A549 (cell line): Measurements from ENCODE around the gene CHMP6. TPM values are rescaled to one million over a fixed set of nuclear protein-coding genes. Genes with fewer than 3 reads are reported as not detected.

Experiments
- ATAC-seq, 2 experiments: fragments of 200-7000 bp in 1 of 2; fragments of >200 bp in 1 of 2; cut with Nextera tagmentation in 1 of 2; cut with Tn5 transposase in 1 of 2; 3 replicates each; pipeline versions ENCODE4 v1.8.0 to v1.9.1; 2018 to 2020; ENCODE audit warnings: mild to moderate bottlenecking in 1 of 2, moderate library complexity in 1 of 2
- CTCF ChIA-PET: fragments of 300-600 bp; sonication (Branson Sonifier 250); formaldehyde crosslinking; extraction: SDS; loops from one replicate; lab custom pipeline; 2021; ENCODE audit warnings: antibody characterized with exemption, inconsistent platforms; lab: Yijun Ruan, JAX
- POLR2A ChIA-PET: fragments of 350-600 bp; formaldehyde crosslinking; extraction: SDS; loops from one replicate; lab custom pipeline; 2021; ENCODE audit warnings: antibody characterized with exemption, inconsistent platforms; lab: Yijun Ruan, JAX
- DNase-seq, 2 experiments: peaks; one replicate each; pipeline versions ENCODE4 v3.0.0 to v3.0.0-alpha.2; 2011 to 2016; ENCODE audit warnings: low read depth in 1 of 2, low spot score in 1 of 2
- FAIRE-seq: peaks from 2 replicates; lab custom pipeline; 2011; peaks lifted over from hg19 to GRCh38; lab: Jason Lieb, UNC
- H3K27ac ChIP-seq, 2 experiments: fragments of >200 bp; sonication (Bioruptor Twin); formaldehyde crosslinking; 3 replicates each; pipeline ENCODE4 v1.5.1; 2016 to 2017
- H3K4me1 ChIP-seq: fragments of >200 bp; sonication (Bioruptor Twin); formaldehyde crosslinking; 3 replicates; pipeline ENCODE4 v1.6.1; 2016
- H3K4me2 ChIP-seq: fragments of >200 bp; sonication (Bioruptor Twin); formaldehyde crosslinking; 3 replicates; pipeline ENCODE4 v1.6.1; 2016
- H3K4me3 ChIP-seq: fragments of >200 bp; sonication (Bioruptor Twin); formaldehyde crosslinking; 3 replicates; pipeline ENCODE4 v1.5.1; 2016
- H3K9me3 ChIP-seq: fragments of >200 bp; sonication (Bioruptor Twin); formaldehyde crosslinking; 3 replicates; pipeline ENCODE4 v1.6.1; 2016
- CBX2 ChIP-seq: fragments of 200-600 bp; sonication (generic); IDR thresholded peaks from 2 replicates; pipeline ENCODE4 v1.6.1; 2016; ENCODE audit warnings: low read depth, mild to moderate bottlenecking, borderline replicate concordance
- CTCF ChIP-seq: fragments of >200 bp; sonication (Bioruptor Twin); formaldehyde crosslinking; IDR thresholded peaks from 3 replicates; pipeline ENCODE4 v1.5.1; 2016
- EHMT2 ChIP-seq: fragments of 200-600 bp; sonication (generic); IDR thresholded peaks from 2 replicates; pipeline ENCODE4 v1.6.1; 2016; ENCODE audit warnings: antibody characterized with exemption, low read depth, mild to moderate bottlenecking, moderate library complexity
- GATA3 ChIP-seq: IDR thresholded peaks from 2 replicates; pipeline ENCODE4 v1.6.1; 2012; ENCODE audit warnings: borderline replicate concordance
- HMGXB4 ChIP-seq: fragments of 250-450 bp; sonication (Bioruptor Pico); IDR thresholded peaks from 2 replicates; pipeline ENCODE4 v1.5.0; 2021; ENCODE audit warnings: mild to moderate bottlenecking, moderate library complexity, borderline replicate concordance
- HOXB5 ChIP-seq: fragments of 250-450 bp; sonication (Bioruptor Pico); IDR thresholded peaks from 2 replicates; pipeline ENCODE4 v1.5.0; 2020; ENCODE audit warnings: mild to moderate bottlenecking, moderate library complexity
- MAX ChIP-seq: IDR thresholded peaks from 2 replicates; pipeline ENCODE4 v1.6.1; 2012
- PBX3 ChIP-seq: IDR thresholded peaks from 2 replicates; pipeline ENCODE4 v1.6.1; 2012
- PHF8 ChIP-seq: fragments of 200-600 bp; sonication (generic); IDR thresholded peaks from 2 replicates; pipeline ENCODE4 v1.6.1; 2016; ENCODE audit warnings: low read depth, mild to moderate bottlenecking, antibody characterized with exemption, moderate library complexity, borderline replicate concordance
- POLR2A ChIP-seq: IDR thresholded peaks from 2 replicates; pipeline ENCODE4 v1.6.1; 2012; ENCODE audit warnings: mild to moderate bottlenecking, low read length
- RCOR1 ChIP-seq: fragments of 150-350 bp; IDR thresholded peaks from 2 replicates; pipeline ENCODE4 v1.6.1; 2014; ENCODE audit warnings: antibody characterized with exemption, low read length, low read depth
- REST ChIP-seq: fragments of 200-600 bp; sonication (generic); IDR thresholded peaks from 2 replicates; pipeline ENCODE4 v1.6.1; 2016; ENCODE audit warnings: antibody characterized with exemption, mild to moderate bottlenecking, moderate library complexity
- RNF2 ChIP-seq: fragments of 200-600 bp; sonication (generic); IDR thresholded peaks from 2 replicates; pipeline ENCODE4 v1.6.1; 2016; ENCODE audit warnings: low read depth, mild to moderate bottlenecking, antibody characterized with exemption, moderate library complexity, borderline replicate concordance
- SREBF2 ChIP-seq: fragments of 450-650 bp; IDR thresholded peaks from 2 replicates; pipeline ENCODE4 v1.6.1; 2014; ENCODE audit warnings: mild to moderate bottlenecking, moderate library complexity
- TP53 ChIP-seq: fragments of 250-450 bp; sonication (Bioruptor Pico); IDR thresholded peaks from 2 replicates; pipeline ENCODE4 v1.5.0; 2021; ENCODE audit warnings: mild to moderate bottlenecking, moderate library complexity
- USF2 ChIP-seq: fragments of 450-650 bp; IDR thresholded peaks from 2 replicates; pipeline ENCODE4 v1.6.1; 2014; ENCODE audit warnings: antibody characterized with exemption
- ZC3H11A ChIP-seq: fragments of 450-650 bp; IDR thresholded peaks from 2 replicates; pipeline ENCODE4 v1.6.1; 2014; ENCODE audit warnings: antibody characterized with exemption, mild to moderate bottlenecking
- ZNF302 ChIP-seq: fragments of 250-450 bp; sonication (Bioruptor Pico); IDR thresholded peaks from 2 replicates; pipeline ENCODE4 v1.9.0; 2021; ENCODE audit warnings: inconsistent platforms, mild to moderate bottlenecking, moderate library complexity
- ZSCAN20 ChIP-seq: fragments of 250-450 bp; sonication (Bioruptor Pico); IDR thresholded peaks from 2 replicates; pipeline ENCODE4 v1.8.0; 2022; ENCODE audit warnings: mild to moderate bottlenecking, moderate library complexity
- WGBS: methylation state at CpG from one replicate; pipeline ENCODE4 v1.1.6; 2017; ENCODE audit errors: missing lambda C conversion rate; 5-methylcytosine and 5-hydroxymethylcytosine counted together
- polyA plus RNA-seq, 4 experiments: library from polyadenylated mRNA; depleted of rRNA in 3 of 4; stranded (reverse); fragments of >200 nt; fragmentation: RNase III in 1 of 4; extraction: RNeasy Plus Mini Kit Qiagen cat#74134 plus additional on column Dnase treatment in 1 of 4; gene quantifications; 2 replicates in 3 of 4; 3 replicates in 1 of 4; pipeline ENCODE4 v1.2.3, GENCODE V29; 2011 to 2017

Gene CHMP6
- polyA plus RNA-seq, 2 of the 4 experiments (the other 2 are of a cell fraction), result 28.9 to 30.8 TPM

- H3K27ac ChIP-seq, result no peak overlapping the region
- POLR2A ChIA-PET, result no interaction called here
Observed at GRCh38 chr17:80950466-80951120, 41.0 kb upstream of the CHMP6 start.

More at GRCh38 chr17:80950466-80951120, 41.0 kb upstream of the CHMP6 start:
- H3K4me2 ChIP-seq, result no peak overlapping the region
- no peak overlapping the region for H3K4me3 ChIP-seq
- no peak for TF ChIP-seq TP53
- no peak for TF ChIP-seq RCOR1
- TF ChIP-seq POLR2A, result no peak
- no peak for TF ChIP-seq SREBF2
- TF ChIP-seq ZNF302 (CRISPR knock-in tag), result no peak
- TF ChIP-seq GATA3, result no peak
- no peak for TF ChIP-seq REST
- no peak for TF ChIP-seq MAX
- TF ChIP-seq USF2, result no peak
- no peak for TF ChIP-seq CTCF
- TF ChIP-seq PBX3, result no peak
- TF ChIP-seq HOXB5 (CRISPR knock-in tag), result no peak
- no peak for TF ChIP-seq CBX2
- no peak for TF ChIP-seq ZC3H11A
- no peak for TF ChIP-seq EHMT2
- TF ChIP-seq ZSCAN20, result no peak
- no peak for TF ChIP-seq PHF8
- TF ChIP-seq RNF2, result no peak
- no peak for TF ChIP-seq HMGXB4 (CRISPR knock-in tag)
- FAIRE-seq, result no peak
- H3K4me1 ChIP-seq, result no peaks in the 10 kb centered on the region
- H3K9me3 ChIP-seq, result no peaks in the 10 kb centered on the region
- DNase-seq, result no peak
- CTCF ChIA-PET, result no interaction called here
- WGBS, result 88% methylated on average over 15 of the region's 17 CpGs
- ATAC-seq, result no peak
